ENCODE data around the gene KLK3.
"Not testable (repeated sequence)": the region's sequence is repeated elsewhere in the genome, so short reads cannot be mapped to it uniquely, and the experiment has no call there.

KLK3 gene

GRCh38 chr19:50854636-50855410 is at the start of gene KLK3:
Gene KLK3 (plus strand): TSS chr19:50854915. CDS start chr19:50854956, 41 bp downstream.
- DNase-seq = no peak

- no peak for DNase-seq
These were observed 45.9 kb upstream of the KLK3 start for GRCh38 chr19:50808856-50809255.

GRCh38 chr19:50811622-50812238 is 43.0 kb upstream of the KLK3 start:
- DNase-seq = not testable (repeated sequence)

DNA sequence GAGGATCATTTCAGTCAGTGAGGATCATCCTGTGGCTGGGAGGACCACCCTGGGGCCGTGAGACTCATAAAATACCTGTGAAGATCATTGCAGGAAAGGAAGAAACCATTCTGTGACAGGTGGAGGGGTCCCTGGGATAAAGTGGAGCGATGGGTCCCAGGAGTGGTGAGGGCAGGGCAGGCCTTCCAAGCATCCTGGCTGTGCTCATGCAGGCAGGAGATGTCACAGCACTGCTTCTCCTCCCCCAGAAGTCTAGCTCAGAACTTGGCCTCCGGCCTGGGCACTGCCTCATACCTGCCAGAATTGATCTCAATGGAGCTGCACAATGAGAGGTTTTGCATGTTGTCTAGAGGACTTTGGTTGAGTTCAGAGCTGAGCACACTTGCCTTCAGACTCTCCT is 42.2 kb upstream of the KLK3 start:
- no peak for DNase-seq

GRCh38 chr19:50814883-50815282 is 39.8 kb upstream of the KLK3 start:
- no peak for DNase-seq

DNA sequence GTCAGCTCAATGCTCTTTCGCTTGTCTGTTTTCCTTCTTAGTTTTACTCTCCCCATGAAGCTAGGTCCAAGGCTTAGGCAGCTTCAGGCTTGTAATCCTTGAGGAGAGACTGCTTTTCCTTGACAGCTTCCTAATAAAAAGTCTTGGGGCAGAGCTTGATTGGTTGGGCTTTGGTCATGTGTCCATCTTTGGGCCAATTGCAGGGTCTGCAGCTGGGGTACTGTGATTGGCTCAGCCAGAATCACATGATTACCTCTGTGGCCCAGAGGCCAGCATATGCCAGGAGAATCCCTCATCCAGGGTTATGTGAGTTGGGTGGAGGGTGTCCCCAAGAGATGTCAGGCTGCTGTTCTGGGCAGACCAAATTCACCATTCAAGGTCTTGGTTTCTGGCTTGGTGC is 39.3 kb upstream of the KLK3 start:
- no peak for DNase-seq

- DNase-seq = no peak
These were observed 36.5 kb upstream of the KLK3 start for GRCh38 chr19:50817941-50818858.

DNA sequence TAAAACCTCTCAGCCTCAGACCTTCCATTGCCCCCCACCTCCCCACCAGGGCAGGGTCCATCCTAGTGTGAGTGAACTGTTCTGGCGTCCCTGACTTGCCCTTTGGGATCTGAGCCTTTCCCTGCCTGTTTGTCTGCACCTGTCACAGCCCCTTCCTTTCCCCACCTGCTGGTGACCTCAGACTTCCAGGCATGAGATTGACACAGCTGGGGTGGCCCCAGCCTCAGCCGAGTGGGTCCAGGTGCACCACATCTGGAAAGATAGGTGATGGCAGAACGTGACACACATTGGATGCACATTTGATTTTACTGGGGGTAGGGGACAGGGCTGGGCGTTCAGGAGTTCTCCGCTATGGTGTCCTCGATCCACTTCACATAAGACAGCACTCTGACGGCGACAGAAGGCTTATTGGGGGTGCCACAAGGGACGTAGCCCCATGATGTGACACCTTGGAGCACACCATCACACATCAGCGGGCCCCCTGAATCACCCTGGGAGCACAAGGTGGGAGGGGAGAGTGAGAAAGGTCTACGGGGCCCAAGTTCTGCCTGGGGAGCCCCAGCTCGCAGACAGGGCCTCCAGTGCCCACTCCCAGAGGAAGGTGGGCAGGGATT is 35.7 kb upstream of the KLK3 start:
- DNase-seq = no peak

DNA sequence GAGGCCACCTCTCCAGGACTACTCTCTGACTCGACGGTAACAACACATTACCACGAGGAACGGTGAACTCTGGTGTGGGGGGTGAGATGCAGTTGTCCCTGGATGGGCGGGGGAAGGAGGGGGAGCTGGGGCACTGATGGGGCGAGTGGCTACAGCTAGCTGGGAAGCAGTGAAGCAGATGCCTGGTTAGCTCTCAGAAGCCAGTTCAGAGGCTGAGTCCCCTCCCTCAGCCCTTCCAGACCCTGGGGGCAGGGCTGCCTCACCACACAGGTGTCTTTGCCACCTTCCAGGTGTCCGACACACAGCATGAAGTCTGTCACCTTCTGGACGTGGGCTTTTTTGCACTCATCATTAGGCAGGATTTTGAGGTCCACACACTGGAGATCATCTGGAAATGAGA is 35.1 kb upstream of the KLK3 start:
- DNase-seq = no peak

DNA sequence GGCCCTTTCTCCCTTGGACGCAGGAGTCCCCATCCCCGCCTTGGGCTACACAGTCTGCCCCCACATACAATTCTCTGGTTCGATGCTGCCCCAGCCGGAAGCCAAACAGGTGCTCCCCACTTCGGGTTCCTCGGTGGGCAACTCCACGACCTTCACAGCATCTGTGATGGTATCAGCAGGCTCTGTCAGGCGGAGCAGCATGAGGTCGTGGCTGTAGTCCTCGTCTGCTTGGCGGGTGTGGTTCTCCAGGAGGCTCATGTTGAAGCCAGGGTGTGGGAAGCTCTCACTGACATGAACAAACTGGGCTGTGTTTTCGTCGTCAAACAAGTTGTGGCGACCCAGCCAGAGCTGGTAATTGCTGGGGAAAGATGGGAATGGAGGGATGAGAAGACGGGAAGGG is 34.6 kb upstream of the KLK3 start:
- no peak for DNase-seq

- no peak for DNase-seq
These were observed 34.0 kb upstream of the KLK3 start for GRCh38 chr19:50820549-50821247.

GRCh38 chr19:50821248-50821612 is 33.5 kb upstream of the KLK3 start:
- DNase-seq = no peak

GRCh38 chr19:50821622-50822021 is 33.1 kb upstream of the KLK3 start:
- DNase-seq = no peak

- no peak for DNase-seq
These were observed 32.0 kb upstream of the KLK3 start for GRCh38 chr19:50822661-50823208.

GRCh38 chr19:50823389-50824042 is 31.2 kb upstream of the KLK3 start, which contains the start of gene KLK1:
Gene KLK1 (minus strand): TSS chr19:50823787. CDS start chr19:50823748, 39 bp downstream.
- DNase-seq = no peak

GRCh38 chr19:50826492-50827240 is 28.0 kb upstream of the KLK3 start:
- no peak for DNase-seq

DNA sequence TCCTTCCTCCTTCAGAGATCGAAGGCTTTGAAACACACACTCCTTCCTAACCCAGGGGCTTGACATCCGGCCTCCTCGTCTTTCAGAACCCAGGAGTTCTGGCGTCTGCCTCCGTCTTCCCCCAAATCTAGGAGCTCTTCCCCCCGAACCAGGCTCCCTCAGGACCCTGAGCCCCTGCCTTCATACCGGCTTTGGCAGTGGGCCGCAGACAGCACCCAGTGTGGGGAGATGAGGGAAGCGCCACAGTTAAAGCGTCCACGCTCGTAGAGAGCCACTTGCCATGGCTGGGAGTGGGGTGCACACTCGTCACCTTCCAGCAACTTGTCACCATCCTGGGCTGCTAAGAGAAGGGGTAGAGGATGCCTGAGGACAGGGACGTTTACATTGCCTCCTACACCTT is 27.2 kb upstream of the KLK3 start:
- no peak for DNase-seq

GRCh38 chr19:50829801-50830200 is 24.9 kb upstream of the KLK3 start:
- DNase-seq = no peak

- no peak for DNase-seq
These were observed 24.3 kb upstream of the KLK3 start for GRCh38 chr19:50830266-50831025.

DNA sequence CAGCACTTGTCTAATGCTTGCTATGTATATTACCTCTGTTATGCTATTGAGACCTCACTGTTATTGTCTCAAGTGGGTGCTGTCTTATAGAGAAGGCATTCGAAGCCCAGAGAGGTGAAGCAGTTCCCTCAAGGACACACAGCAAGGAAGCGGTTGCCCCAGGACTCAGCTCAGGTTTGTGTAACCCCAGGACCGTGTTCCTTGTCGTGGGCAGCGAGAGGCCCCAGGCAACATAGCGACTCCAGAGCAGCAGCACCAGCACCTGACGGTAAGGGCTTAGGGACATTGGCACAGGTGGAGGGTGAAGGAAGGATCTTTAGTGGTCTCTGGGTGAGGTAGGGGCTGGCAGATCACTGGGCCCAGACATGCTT is 23.7 kb upstream of the KLK3 start:
- no peak for DNase-seq

Data from NCI-H2029 treated with DMSO at 0.1 percent for 48 hours (cell line).